ENCODE measurements around the gene PRCD. TPM values are rescaled to one million over a fixed set of nuclear protein-coding genes. Genes with fewer than 3 reads are reported as not detected.
"Not testable (repeated sequence)": the region's sequence is repeated elsewhere in the genome, so short reads cannot be mapped to it uniquely, and the experiment has no call there.

The PRCD gene
- total RNA-seq, 6 experiments from 2014 or later = 0.12 to 1.3 (median 0.22) TPM; not detected in 3

- peak overlapping the region; percentile 8 to 90 (median 72) for H3K27ac ChIP-seq
- ATAC-seq (no peak), DNase-seq (no peak)
- H3K36me3 ChIP-seq = no peaks in the 10 kb centered on the region
- H3K4me1 ChIP-seq = peaks cover 0 to 39% (median 3%) of the 10 kb centered on the region in 4 donors
- intact Hi-C loops (cut with DNase I) = loop anchor here in 1 of 2 donors (10.0 kb wide), 1 partner anchor 97 kb away; no protein-coding TSS in a partner anchor
- WGBS (ENCODE audit: insufficient coverage, low coverage, low lambda C conversion rate, missing lambda C conversion rate) = 37% methylated on average over 3 of the region's 11 CpGs
- no peaks in the 10 kb centered on the region for H3K9me3 ChIP-seq
- peak overlapping the region in 2 of 3 donors; percentile 80 to 82 for H3K4me3 ChIP-seq
- TF ChIP-seq, protein P1, sequence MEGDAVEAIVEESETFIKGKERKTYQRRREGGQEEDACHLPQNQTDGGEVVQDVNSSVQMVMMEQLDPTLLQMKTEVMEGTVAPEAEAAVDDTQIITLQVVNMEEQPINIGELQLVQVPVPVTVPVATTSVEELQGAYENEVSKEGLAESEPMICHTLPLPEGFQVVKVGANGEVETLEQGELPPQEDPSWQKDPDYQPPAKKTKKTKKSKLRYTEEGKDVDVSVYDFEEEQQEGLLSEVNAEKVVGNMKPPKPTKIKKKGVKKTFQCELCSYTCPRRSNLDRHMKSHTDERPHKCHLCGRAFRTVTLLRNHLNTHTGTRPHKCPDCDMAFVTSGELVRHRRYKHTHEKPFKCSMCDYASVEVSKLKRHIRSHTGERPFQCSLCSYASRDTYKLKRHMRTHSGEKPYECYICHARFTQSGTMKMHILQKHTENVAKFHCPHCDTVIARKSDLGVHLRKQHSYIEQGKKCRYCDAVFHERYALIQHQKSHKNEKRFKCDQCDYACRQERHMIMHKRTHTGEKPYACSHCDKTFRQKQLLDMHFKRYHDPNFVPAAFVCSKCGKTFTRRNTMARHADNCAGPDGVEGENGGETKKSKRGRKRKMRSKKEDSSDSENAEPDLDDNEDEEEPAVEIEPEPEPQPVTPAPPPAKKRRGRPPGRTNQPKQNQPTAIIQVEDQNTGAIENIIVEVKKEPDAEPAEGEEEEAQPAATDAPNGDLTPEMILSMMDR (IDR thresholded peaks at IDR 0.05) = no peak
- no peak for TF ChIP-seq POLR2A (IDR thresholded peaks at IDR 0.05)
- no peaks in the 10 kb centered on the region for H3K27me3 ChIP-seq
Observed at GRCh38 chr17:76501827-76502307, 38.0 kb upstream of the PRCD start.

GRCh38 chr17:76502341-76503211 is 37.3 kb upstream of the PRCD start:
- TF ChIP-seq POLR2A (IDR thresholded peaks at IDR 0.05) = no peak
- TF ChIP-seq, protein P1 (IDR thresholded peaks at IDR 0.05) = no peak
- intact Hi-C loops (cut with DNase I) = loop anchor here in 1 of 2 donors (10.0 kb wide), 1 partner anchor 98 kb away; no protein-coding TSS in a partner anchor
- DNase-seq (no peak), ATAC-seq (no peak)
- no peaks in the 10 kb centered on the region for H3K27me3 ChIP-seq
- WGBS (ENCODE audit: insufficient coverage, low coverage, low lambda C conversion rate, missing lambda C conversion rate) = 57% methylated on average over 5 of the region's 8 CpGs
- H3K27ac ChIP-seq = peak overlapping the region in 1 of 3 donors; percentile 90
- peaks cover 0 to 38% (median 3%) of the 10 kb centered on the region in 4 donors for H3K4me1 ChIP-seq
- H3K9me3 ChIP-seq = no peaks in the 10 kb centered on the region
- no peaks in the 10 kb centered on the region for H3K36me3 ChIP-seq
- no peak overlapping the region for H3K4me3 ChIP-seq

DNA sequence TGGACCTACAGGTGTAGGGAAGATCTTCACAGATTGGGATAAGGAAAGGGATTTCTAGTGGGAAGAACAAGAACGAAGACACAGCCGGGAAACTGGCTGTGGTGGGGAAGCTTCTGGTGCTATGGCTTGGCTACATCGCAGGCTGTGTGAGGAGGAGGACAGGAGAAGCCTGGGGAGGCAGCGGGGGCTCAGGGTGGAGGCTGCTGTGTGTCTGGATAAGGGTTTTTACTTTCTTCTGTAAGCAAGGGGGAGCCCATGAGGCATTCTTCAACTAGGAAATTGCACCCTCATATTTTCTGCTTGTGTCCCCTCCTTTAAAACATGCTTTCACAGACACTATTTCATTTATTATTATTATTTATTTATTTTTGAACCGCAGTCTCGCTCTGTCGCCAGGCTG is 35.7 kb upstream of the PRCD start:
- DNase-seq = no peak
- Histone ChIP-seq H3K4me3 (no peak overlapping the region), H3K9me3 (no peaks in the 10 kb centered on the region), H3K27me3 (no peaks in the 10 kb centered on the region), H3K4me1 (peaks cover 0 to 27% (median 1%) of the 10 kb centered on the region in 4 donors), H3K36me3 (no peaks in the 10 kb centered on the region), H3K27ac (no peak overlapping the region)
- intact Hi-C loops (cut with DNase I) = loop anchor here in 1 of 2 donors (10.0 kb wide), 1 partner anchor 99 kb away; no protein-coding TSS in a partner anchor
- ATAC-seq = no peak
- TF ChIP-seq, protein P1 (IDR thresholded peaks at IDR 0.05) = no peak
- no peak for TF ChIP-seq POLR2A (IDR thresholded peaks at IDR 0.05)
- 61% methylated on average over 4 of the region's 7 CpGs for WGBS (ENCODE audit: insufficient coverage, low coverage, low lambda C conversion rate, missing lambda C conversion rate)

GRCh38 chr17:76506408-76507345 is 33.2 kb upstream of the PRCD start:
- Histone ChIP-seq H3K9me3 (no peaks in the 10 kb centered on the region), H3K36me3 (no peaks in the 10 kb centered on the region), H3K27ac (no peak overlapping the region), H3K4me3 (no peak overlapping the region), H3K27me3 (no peaks in the 10 kb centered on the region), H3K4me1 (peaks cover 0 to 8% (median 0%) of the 10 kb centered on the region in 4 donors)
- DNase-seq (peak; percentile 81 to 87 (median 82)), ATAC-seq (peak; percentile 84 to 90 (median 86))
- WGBS (ENCODE audit: insufficient coverage, low coverage, low lambda C conversion rate, missing lambda C conversion rate) = 70% methylated on average over 3 of the region's 24 CpGs
- intact Hi-C loops (cut with DNase I) = loop anchor here (5.0 to 10.0 kb wide), 2 partner anchors 39 to 102 kb away; partner anchors contain the start of gene AANAT (in 2 of the 2)
- TF ChIP-seq POLR2A (IDR thresholded peaks at IDR 0.05) = no peak
- TF ChIP-seq, protein P1 (IDR thresholded peaks at IDR 0.05) = peak; percentile 94 to 96 (median 95)

- not testable (repeated sequence) for H3K27me3 ChIP-seq, H3K4me3 ChIP-seq, ATAC-seq, DNase-seq, H3K9me3 ChIP-seq, H3K4me1 ChIP-seq, H3K36me3 ChIP-seq, H3K27ac ChIP-seq
- intact Hi-C loops (cut with DNase I) = loop anchor here (5.0 to 10.0 kb wide), 2 partner anchors 41 to 104 kb away; partner anchors contain the start of gene AANAT (in 2 of the 2)
- 49% methylated on average over 14 of the region's 14 CpGs for WGBS (ENCODE audit: insufficient coverage, low coverage, low lambda C conversion rate, missing lambda C conversion rate)
Observed at GRCh38 chr17:76508472-76509063, 31.3 kb upstream of the PRCD start.

Measured in right lobe of liver (tissue), 6 donors.